Femur (tissue), 1 donor: ENCODE data around the gene TAF4B.
"Not testable (repeated sequence)": the region's sequence is repeated elsewhere in the genome, so short reads cannot be mapped to it uniquely, and the experiment has no call there.

Experiments used
- DNase-seq: peaks from one replicate; pipeline ENCODE4 v3.0.0-alpha.2; 2017

TAF4B gene, protein sequence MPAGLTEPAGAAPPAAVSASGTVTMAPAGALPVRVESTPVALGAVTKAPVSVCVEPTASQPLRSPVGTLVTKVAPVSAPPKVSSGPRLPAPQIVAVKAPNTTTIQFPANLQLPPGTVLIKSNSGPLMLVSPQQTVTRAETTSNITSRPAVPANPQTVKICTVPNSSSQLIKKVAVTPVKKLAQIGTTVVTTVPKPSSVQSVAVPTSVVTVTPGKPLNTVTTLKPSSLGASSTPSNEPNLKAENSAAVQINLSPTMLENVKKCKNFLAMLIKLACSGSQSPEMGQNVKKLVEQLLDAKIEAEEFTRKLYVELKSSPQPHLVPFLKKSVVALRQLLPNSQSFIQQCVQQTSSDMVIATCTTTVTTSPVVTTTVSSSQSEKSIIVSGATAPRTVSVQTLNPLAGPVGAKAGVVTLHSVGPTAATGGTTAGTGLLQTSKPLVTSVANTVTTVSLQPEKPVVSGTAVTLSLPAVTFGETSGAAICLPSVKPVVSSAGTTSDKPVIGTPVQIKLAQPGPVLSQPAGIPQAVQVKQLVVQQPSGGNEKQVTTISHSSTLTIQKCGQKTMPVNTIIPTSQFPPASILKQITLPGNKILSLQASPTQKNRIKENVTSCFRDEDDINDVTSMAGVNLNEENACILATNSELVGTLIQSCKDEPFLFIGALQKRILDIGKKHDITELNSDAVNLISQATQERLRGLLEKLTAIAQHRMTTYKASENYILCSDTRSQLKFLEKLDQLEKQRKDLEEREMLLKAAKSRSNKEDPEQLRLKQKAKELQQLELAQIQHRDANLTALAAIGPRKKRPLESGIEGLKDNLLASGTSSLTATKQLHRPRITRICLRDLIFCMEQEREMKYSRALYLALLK

DNA sequence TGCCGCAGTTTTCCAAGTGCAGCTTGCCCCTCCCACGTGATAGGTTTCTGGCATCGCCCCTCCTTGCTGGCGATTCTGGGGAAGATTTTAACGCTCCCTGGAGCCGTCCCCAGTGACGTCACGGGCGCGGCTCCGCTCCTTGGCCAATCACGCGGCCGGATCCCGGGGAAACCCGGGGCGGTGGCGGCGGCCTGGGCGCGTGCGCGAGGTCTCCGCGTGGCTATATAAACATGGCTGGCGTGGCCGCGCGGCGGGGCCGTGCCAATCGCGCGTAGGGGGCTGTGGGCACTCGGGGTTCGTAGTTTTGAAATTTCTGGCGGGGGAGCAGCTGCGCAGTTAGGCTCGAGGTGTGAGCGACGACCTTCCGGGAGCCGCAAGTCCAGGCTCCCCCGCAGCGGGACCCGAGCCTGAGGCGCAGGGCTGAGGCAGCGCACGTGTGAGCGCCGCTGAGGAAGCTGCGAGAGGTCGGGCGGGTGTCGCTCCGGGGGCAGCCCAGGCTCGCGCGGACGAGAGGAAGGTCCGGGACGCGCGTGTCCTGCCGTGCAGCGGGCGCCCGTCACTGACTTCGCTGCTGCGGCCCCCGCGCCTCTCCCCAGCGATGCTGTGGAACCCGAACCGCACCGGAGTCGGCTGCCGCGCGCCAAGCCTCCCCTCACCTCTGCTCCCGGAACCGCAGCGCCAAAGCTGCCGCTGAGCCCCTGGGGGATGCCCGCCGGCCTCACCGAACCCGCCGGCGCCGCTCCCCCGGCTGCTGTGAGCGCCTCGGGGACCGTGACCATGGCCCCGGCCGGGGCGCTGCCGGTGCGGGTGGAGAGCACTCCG, at the start of gene TAF4B:
Gene TAF4B, plus strand, starts transcription at position 217 of the 822 bp plus-strand sequence. Its CDS starts 489 bp downstream, at position 706.
- peak; percentile 96 for DNase-seq

DNA sequence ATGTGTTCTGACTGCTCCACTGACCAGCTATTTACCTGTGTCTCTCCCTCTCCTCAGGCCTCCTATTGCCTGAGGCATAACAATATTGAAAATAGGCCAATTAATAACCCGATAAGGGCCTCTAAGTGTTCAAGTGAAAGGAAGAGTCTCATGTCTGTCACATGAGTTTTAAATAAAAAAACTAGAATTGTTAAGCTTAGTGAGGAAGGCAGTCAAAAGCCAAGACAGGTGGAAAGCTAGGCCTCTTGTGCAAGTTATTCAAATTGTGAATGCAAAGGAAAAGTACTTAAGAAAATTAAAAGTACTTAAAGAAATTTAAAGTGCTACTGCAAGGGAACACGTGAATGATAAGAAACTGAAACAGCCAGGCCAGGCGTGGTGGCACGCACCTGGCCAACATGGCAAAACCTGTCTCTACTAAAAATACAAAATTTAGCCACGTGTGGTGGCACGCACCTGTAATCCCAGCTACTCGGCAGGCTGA, 44.9 kb upstream of the TAF4B start:
- no peak for DNase-seq

DNA sequence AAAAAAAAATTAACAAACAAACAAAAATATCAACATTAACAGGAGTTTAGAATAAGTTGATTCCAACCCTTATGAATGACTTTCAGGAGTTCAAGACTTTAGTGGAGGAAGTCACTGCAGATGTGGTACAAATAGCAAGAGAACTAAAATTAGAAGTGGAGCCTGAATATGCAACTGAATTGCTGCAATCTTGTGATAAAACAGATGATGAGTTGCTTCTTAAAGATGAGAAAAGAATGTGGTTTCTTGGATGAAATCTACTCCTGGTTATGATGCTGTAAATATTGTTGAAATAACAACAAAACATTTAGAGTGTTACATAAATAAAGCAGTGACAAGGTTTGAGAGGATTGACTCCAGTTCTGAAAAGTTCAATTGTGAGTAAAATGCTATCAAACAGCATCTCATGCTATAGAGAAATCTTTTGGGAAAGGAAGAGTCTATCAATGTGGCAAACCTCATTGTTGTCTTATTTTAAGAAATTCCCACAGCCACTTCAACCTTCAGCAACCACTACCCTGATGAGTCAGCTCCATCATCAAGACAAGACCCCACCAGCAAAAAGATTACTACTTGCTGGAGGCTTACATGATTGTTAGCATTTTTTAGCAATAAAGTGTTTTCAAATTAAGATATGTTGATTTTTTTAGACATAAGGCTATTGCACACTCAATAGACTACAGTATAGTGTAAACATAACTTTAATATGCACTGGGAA, 42.7 kb upstream of the TAF4B start:
- DNase-seq: no peak

DNA sequence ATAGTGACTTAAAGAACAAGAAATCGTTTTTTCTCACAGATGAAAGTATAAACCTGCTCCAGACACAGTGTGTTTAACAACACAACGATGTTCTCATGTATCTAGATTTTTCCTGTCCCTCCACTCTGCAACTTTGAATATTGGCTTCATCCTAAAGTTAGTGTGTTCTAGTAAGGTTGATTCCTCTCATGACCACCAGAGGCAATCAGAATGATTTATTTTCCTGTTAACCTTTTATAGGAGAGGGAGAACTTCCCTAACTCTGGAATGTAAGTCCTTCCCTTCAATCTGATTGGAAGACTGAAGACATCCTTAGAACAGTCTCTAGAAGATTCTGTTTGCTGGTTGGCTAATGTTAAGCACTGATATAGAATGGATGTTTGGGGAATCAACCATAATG, 41.0 kb upstream of the TAF4B start:
- no peak for DNase-seq

DNA sequence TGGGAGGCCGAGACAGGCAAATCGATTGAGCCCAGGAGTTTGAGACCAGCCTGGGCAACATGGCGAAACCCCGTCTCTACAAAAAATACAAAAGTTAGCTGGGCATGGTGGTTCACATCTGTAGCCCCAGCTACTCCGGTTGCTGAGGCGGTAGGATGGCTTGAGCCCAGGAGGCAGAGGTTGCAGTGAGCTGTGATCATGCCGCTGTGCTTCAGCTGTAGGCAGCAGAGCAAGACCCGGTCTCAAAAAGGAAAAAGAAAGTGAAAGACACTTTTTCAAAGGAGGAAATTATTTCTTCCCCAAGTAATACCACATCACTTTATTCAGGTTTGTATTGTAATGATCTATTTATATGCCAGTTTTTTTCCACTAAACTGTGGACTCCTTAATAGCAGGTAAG, 35.7 kb upstream of the TAF4B start:
- DNase-seq: no peak

DNA sequence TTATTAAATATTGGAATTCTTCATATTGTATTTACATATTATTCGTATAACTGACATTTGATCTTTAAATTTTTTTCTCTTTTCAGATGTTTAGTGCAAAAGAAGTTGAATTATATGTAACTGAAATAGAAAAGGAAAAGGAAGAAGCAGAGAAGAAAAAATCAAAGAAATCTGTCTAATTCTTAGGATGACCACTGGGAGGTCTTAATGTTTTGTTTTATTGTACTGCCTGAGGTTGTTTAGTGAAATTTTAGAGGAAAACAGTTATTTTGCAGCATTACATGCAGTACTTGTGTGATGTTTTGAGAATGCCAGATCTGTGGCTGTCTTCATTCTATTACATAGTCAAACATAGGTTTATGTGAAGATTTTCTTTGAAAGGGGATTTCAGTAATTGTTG, 34.0 kb upstream of the TAF4B start:
- no peak for DNase-seq

DNA sequence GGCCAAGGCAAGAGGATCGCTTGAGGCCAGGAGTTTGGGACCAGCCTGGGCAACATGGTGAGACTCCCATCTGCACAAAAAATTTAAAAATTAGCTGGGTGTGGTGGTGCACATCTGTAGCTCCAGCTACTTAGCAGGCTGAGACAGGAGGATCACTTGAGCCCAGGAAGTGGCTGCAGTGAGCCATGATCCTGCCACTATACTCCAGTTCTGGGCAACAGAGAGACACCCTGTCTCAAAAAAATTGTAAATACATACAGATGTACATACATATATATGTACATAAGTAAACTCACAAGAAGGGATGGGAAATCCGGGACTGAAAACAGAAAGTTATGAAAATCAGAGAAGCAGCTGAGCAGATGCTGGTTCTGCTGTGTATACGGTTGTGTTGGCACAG, 29.6 kb upstream of the TAF4B start:
- DNase-seq: no peak

DNA sequence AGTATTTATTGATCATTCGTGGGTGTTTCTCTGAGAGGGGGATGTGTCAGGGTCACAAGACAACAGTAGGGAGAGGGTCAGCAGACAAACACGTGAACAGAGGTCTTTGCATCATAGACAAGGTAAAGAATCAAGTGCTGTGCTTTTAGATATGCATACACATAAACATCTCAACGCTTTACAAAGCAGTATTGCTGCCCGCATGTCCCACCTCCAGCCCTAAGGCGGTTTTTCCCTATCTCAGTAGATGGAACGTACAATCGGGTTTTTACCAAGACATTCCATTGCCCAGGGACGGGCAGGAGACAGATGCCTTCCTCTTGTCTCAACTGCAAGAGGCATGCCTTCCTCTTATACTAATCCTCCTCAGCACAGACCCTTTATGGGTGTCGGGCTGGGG, 24.2 kb upstream of the TAF4B start:
- DNase-seq: not testable (repeated sequence)

DNA sequence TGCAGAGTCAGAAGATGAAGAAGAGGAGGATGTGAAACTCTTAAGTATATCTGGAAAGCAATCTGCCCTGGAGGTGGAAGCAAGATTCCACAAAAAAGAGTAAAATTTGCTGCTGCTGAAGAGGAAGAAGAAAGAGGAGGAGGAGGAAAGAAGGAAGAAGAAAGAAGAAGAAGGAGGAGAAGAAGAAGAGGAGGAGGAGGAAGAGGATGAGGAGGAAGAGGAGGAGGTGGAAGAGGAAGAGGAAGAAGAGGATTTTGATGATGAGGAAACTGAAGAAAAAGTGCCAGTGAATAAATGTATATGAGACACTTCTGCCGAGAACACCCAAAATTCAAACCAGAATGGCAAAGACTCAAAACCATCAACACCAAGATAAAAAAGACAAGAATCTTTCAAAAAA, 20.9 kb upstream of the TAF4B start:
- DNase-seq: no peak

DNA sequence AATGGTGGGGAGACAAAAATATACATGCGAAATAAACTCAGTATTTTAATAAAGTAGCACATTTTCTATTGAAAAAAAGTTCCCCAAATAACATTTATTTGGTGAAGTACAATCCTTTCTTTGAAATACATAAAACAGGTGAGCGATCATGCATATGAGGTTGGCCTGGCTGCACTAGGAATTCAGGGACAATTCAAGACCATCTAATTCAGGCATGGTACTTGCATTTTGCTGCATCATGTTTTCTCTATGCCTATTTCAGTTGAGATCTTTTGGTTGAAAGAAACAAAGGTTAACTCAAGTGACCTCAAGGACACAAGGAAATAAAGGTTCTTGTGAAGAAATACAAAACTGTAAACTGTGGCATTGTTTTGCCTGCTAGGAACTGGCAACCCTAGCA, 19.8 kb upstream of the TAF4B start:
- DNase-seq: no peak

DNA sequence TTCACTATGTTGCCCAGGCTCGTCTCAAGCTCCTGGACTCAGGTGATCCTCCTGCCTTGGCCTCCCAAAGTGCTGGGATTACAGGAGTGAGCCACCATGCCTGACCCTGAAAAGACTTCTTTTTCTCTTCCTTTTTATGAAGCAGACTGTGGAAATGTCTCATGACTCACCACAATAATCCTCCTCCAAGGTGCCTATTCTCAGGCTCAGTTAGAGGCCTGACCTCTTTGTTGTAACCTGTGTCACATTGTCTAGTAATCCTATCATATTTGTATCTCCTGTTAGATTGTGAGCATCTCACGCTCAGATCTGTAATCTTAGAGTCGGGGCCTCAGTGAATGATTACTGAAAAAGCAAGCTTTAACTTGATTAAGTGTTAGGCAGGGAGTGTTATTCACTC, 18.3 kb upstream of the TAF4B start:
- DNase-seq: no peak

DNA sequence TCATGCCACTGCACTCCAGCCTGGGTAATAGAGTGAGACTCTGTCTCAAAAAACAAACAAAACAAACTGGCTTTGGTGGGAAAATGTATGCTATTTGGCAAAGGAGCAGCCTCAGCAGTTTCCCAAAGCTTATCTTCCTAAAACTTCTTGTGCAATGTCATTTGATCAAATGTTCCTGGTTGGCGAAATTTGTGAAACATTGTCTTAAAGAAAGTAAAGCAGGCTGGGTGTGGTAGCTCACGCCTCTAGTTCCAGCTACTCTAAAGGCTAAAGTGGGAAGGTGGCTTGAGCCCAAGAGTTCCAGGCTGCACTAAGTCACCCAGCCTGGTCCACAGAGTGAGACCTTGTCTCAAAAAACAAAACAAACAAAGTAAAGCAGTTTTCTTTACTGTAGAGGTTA, 17.3 kb upstream of the TAF4B start:
- DNase-seq: no peak

DNA sequence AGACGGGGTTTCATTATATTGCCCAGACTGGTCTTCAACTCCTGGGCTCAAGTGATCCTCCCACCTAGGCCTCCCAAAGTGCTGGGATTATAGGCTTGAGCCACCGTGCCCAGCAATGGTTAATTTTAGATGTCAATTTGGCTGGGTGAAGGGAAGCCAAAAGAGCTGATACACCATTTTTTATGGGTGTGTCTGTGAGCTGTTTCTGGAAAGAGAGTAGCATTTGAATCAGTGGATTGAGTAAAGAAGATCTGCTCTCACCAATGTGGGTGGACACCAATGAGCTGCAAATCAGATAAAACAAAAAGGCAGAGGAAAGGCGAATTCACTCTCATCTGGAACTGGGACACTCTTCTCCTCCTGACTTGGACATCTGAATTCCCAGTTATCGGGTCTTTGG, 16.1 kb upstream of the TAF4B start:
- no peak for DNase-seq

DNA sequence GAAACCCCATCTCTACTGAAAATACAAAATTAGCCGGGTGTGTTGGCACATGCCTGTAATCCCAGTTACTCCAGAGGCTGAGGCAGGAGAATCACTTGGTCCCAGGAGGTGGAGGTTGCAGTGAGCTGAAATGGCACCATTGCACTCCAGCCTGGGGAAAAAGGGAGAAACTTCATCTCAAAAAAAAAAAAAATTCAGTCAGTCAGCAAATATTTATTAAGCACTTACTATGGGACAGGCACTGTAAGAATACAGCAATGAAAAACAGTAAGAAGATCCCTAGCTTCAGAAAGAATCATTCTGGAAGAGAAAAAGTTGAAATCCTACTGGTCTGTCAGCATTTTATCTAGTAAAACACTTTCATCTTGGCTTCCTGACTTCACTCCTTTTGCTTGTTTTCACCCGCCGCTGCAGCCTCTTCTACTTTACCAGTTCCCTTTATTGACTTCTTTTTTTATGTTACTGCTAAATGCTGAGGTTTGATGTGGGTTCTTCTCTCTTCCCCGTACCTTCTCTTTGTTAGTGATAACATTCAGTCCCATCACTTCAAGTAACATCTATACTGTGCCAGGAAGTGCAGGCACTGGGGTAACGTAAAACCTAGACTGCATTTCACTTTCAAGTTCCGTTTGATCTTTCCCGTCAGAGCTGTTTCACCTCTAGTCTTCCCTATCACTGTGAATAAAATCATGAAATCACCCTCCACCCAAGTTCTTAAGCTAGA, 10.8 kb upstream of the TAF4B start:
- DNase-seq: no peak

DNA sequence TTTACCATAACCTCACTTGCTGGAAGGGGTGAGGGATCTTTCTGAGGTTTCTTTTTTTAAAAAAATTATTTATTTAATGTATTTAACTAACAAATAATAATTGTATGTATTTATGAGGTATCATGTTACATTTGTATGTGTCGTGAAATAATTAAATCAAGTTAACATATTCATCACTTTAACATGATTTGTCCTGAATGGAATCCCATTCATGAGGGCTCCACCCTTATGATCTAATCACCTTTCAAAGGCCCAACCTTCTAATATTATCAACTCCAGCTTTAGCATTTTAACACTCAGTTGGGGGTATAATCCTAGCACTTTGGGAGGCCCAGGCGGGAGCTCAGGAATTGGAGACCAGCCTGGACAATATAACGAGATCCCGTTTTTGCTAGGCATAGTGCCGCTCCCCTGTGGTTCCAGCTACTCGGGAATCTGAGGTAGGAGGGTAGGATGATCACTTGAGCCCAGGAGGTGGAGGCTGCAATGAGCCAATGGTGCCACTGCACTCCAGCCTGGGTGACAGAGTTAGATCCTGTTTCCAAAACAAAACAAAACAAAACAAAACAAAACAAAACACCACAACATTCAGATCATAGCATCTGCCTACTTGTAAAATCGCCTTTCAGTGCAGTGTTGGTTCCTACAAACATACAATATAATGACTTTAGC, 1.1 kb upstream of the TAF4B start:
- DNase-seq: no peak

DNA sequence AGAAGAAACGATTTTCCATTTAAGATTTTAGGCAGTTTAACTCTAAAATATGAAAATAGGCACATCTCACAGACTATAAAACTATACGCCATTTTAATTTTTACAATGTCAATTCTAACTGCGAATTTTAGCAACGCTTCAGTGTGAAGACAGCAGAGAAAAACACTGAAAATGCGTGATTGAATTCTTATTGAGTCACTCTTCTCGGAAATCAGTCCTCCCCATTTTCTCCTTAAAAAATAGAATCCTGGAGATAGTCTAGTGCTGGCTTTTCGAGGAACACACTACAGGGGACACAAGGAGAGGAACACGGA, 373 bp upstream of the TAF4B start:
- DNase-seq: no peak

DNA sequence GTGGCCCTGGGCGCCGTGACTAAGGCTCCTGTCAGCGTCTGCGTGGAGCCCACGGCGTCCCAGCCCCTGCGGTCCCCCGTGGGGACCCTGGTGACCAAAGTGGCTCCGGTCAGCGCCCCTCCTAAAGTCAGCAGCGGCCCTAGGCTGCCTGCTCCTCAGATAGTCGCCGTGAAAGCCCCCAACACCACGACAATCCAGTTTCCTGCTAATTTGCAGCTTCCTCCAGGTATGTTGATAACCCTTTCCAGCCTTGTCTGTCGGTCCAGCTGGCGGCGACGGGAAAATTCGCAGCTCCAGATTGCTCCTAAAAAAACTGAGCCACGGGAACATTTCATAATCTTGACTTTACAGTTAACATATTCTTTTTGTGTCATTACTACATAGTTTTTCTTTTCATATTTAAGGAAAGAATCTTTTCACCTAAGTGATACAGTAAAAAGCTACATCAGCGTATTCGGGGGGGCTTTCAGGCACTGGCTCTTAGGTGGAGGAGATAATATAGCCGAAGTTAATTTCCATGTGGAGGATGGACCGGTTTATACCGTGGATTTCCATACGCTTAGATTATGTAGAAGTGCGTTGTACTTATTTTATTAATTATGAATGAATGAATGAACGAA, 916 bp downstream of the TAF4B start:
- no peak for DNase-seq

DNA sequence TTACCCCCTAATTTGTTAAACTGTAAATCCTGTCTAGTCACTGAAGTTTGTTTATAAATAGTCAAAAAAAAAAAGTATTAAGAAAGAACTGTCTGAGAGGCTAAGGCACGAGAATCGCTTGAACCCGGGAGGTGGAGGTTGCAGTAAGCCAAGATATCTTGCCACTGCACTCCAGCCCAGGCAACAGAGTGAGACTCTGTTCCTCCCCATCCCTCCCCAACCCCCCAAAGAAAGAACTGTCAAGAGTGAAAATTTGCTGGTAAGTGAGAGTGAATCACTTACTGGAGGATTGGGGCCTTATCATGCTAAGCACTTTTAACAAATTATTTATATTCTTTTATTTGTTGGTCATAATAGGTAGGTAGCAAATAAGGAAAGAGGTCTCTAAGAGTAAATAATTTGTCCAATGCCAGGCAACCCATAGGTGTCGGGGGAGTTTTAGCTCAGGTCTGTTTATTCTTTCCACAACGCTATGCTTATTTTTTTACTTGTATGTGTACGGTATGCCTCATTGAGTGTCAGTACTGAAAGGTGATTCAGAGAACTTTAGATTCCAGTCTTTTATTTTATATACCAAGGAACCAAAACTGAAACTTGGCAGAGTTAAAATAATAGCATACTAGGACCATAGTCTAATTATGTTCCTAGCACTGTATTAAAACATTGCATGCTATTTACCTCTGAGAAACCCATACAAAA, 2.5 kb downstream of the TAF4B start:
- no peak for DNase-seq

DNA sequence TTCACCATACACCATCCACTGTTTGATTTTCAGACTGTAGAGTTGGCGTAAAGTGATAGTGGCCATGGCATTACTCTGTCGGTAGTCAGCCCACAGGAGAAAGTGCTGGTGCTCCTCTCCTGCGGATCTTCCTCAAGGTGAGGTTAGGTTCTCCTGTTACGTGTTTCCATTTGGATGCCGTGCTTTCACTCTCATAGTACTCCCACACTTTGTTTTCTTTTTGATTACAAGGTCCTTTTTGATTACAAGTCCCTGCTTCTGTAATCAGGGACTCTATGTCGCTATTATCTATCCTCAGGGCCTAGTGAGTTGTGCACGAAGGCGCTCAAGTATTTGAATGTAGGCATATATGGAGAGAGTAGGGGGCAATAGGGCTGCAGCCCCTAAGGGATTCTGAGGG, 4.3 kb downstream of the TAF4B start:
- DNase-seq: no peak

DNA sequence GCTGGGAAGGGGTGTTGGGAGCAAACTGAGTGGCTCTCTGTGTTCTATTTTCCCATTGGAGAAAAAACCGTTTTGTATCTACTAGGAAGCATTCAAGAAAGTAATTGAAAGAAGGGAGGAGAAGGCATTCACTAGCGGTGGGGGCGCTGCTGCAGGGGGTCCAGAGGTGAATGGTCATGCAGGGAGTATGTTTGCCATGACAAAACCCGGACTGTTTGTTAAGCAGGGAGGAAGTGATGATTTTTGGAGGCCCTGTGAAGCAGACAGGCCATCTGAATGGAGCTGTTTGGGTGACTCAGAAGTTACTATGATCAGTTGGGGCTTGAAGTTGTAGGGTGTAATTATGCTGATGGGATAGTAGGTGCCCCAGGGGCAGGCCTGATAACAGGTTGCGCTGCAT, 7.0 kb downstream of the TAF4B start:
- no peak for DNase-seq
